ENCODE data around the gene MEGF10.

Gene MEGF10

DNA sequence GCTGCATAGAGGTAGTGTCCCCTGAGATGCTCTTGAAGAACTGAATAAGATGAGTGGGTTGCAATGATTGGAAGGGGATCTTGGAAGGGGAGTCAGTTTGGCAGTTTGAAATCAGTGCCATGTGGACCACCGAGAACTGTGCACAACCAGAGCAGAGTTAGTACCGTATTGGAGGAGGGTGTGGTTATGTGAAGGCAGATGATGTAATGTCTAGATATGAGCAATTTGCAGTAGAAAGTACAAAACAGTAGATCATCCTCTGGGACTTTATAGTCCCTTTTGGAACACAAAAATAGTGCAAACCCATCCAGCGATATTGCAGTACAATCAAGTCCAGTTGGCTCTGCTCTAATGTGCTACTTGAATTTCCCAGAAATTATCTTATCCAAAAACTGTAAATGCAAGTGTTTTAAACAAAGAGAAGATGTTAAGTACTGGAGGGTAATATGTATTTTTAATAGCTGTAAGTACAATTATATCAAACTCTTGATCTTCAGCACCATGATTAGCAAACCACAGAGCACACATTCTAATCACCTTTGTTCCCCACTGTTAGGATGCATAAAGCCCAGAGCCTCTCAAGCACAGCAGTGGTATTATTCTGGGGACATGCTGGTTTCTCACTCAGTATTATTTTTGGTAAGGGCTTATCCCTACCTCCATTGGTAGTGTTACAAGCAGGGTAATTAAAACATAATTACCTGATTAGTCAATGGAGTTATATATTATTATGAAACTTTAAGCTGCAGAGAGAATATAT, 41.5 kb downstream of the MEGF10 start:
- no peak for DNase-seq (ENCODE audit: low spot score)
- TF ChIP-seq, protein P1, sequence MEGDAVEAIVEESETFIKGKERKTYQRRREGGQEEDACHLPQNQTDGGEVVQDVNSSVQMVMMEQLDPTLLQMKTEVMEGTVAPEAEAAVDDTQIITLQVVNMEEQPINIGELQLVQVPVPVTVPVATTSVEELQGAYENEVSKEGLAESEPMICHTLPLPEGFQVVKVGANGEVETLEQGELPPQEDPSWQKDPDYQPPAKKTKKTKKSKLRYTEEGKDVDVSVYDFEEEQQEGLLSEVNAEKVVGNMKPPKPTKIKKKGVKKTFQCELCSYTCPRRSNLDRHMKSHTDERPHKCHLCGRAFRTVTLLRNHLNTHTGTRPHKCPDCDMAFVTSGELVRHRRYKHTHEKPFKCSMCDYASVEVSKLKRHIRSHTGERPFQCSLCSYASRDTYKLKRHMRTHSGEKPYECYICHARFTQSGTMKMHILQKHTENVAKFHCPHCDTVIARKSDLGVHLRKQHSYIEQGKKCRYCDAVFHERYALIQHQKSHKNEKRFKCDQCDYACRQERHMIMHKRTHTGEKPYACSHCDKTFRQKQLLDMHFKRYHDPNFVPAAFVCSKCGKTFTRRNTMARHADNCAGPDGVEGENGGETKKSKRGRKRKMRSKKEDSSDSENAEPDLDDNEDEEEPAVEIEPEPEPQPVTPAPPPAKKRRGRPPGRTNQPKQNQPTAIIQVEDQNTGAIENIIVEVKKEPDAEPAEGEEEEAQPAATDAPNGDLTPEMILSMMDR (IDR thresholded peaks at IDR 0.05; ENCODE audit: extremely low read depth, missing control alignments), result no peak

DNA sequence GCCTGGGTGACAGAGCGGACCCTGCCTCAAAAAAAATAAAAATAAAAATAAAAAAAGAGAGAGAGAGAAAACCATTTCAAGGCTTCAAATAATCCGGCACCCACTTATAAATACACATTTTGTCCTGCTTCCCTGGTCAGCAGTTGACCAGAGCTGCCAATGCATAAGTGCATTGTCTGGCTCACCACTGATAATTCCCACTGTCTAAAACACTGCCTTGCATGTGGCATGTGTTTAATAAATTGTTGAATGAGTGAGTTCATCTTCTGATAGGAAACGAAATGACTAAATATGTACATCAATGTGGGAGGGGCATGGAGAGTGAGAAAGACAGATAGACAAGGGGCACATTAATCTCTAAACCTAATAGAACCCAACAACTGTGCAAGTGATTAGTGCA, 42.9 kb downstream of the MEGF10 start:
- TF ChIP-seq, protein P1 (IDR thresholded peaks at IDR 0.05; ENCODE audit: extremely low read depth, missing control alignments), result no peak
- DNase-seq (ENCODE audit: low spot score), result no peak

DNA sequence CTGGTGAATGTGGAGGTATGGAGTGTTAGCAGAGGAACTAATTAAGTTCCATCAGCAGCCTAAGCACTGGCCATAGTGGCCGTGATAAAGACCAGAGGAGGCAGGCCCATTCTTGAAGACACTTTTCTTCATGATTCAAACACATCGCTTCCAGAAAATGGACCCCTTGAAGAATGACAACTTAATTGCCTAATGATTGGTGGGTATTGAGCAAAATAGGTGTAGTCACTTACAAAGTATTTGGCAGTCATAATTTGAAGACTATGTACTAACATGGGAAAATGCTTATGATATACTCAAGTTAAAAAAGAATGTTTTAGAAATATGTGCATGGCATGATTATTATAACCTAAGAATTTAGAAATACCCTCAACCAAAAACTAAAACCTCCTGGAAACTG, 44.8 kb downstream of the MEGF10 start:
- no peak for DNase-seq (ENCODE audit: low spot score)
- TF ChIP-seq, protein P1 (IDR thresholded peaks at IDR 0.05; ENCODE audit: extremely low read depth, missing control alignments), result no peak

DNA sequence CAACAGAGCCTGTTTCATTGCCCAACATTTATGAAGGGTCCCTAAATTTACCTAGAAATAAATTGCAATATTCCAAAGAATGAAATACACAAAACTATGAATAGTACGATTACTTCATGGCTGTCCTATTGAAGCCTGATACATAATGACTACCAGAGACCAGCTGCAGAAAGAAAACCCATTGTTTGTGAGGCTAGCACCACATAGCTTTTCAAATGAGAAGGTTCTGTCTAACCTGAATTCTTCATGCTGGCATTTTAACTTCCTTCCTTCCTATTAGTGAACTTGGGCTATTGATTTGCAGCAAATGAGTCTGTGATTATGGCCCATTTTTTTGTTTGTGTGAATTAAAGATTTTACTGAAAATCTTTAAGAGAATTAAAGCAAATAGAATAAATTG, 47.3 kb downstream of the MEGF10 start:
- DNase-seq (ENCODE audit: low spot score), result no peak
- TF ChIP-seq, protein P1 (IDR thresholded peaks at IDR 0.05; ENCODE audit: extremely low read depth, missing control alignments), result no peak

DNA sequence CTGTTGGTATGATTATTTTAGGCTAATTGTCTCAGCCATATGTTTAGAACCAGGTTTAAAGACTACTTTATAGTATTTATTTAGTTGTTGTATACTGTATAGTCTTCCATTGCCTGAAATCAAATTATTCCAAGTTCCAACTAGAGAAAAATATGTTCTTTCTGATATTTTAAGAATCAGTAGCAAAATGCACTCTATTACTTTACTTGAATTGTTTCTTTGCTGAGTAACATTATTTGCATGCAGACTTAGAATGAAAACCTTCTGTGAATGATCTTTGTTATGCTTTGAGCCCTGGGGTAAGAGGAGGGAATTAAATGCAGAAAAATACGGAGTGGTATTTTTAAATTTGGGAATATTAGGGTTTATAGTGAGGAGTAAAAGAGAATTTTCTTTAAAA, 47.9 kb downstream of the MEGF10 start:
- TF ChIP-seq, protein P1 (IDR thresholded peaks at IDR 0.05; ENCODE audit: extremely low read depth, missing control alignments), result no peak
- no peak for DNase-seq (ENCODE audit: low spot score)

DNA sequence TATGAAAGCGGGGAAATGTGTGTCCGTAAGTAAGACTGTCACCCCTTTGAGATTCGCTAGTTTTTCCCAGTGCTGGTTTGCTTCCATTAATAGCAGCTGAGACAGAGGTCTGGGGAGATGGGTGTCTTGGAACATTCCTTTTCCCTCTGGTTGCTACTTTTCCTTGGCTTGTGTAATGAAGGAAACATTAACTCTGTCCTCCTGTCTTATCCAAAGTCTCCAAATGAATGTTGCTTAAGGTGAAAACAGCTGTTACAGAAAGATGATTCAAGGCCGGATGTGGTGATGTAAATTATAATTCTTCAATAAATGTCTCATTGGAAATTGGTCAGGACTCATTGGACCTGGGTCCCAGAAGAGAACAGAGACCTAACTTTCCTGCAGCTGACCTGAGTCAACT, 50.0 kb downstream of the MEGF10 start:
- TF ChIP-seq, protein P1 (IDR thresholded peaks at IDR 0.05; ENCODE audit: extremely low read depth, missing control alignments), result no peak
- no peak for DNase-seq (ENCODE audit: low spot score)

DNA sequence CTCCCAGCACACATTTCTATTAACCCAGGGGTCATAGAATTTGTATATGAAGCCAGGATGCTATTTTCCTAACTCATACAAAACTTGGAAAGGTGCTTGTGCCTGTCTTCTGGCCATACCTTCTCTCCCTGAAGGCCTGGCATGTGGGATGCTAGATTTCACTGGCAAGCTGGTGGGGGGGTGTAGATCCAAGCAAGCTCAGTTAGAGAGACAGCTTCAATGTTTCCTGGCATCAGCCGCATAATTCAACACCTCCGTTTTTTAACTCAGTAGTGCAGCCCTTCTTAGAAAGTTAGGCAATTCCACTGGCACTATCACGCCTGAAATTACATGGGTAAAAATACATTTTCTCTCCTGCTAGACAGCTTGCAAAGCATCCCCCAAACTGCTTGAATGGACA, 51.8 kb downstream of the MEGF10 start:
- no peak for DNase-seq (ENCODE audit: low spot score)
- TF ChIP-seq, protein P1 (IDR thresholded peaks at IDR 0.05; ENCODE audit: extremely low read depth, missing control alignments), result no peak

Data from GM20000 (cell line).